BJ (cell line): Measurements from ENCODE around the gene CCKAR. TPM values are rescaled to one million over a fixed set of nuclear protein-coding genes. Genes with fewer than 3 reads are reported as not detected.

Source experiments
- CTCF ChIA-PET: fragments of 350-600 bp; formaldehyde crosslinking; extraction: SDS; loops from one replicate; lab custom pipeline; 2021; ENCODE audit warnings: antibody characterized with exemption, inconsistent platforms; lab: Yijun Ruan, JAX
- POLR2A ChIA-PET: fragments of 300-600 bp; sonication (Branson Sonifier 250); formaldehyde crosslinking; extraction: SDS; loops from one replicate; lab custom pipeline; 2021; ENCODE audit warnings: antibody characterized with exemption; lab: Charles Lee
- DNase-seq: peaks from one replicate; pipeline ENCODE4 v3.0.0-alpha.2; 2011; ENCODE audit warnings: low read depth
- H3K27me3 ChIP-seq: 2 replicates; pipeline ENCODE4 v1.6.0; 2011; ENCODE audit warnings: low read length; ENCODE audit not compliant: control insufficient read depth, insufficient read depth
- H3K36me3 ChIP-seq: 2 replicates; pipeline ENCODE4 v1.5.1; 2011; ENCODE audit warnings: low read length; ENCODE audit not compliant: control insufficient read depth, insufficient read depth
- H3K4me3 ChIP-seq: 2 replicates; pipeline ENCODE4 v1.5.1; 2011; ENCODE audit warnings: low read depth, mild to moderate bottlenecking, control low read depth, low read length
- polyA plus RNA-seq: library from polyadenylated mRNA; depleted of rRNA; stranded (reverse); fragments of >200 nt; gene quantifications from 2 replicates; pipeline ENCODE4 v1.2.3, GENCODE V29; 2011
- TF ChIP-seq, protein P1 (sequence below): IDR thresholded peaks from 2 replicates; pipeline ENCODE4 v1.5.1; 2011; ENCODE audit warnings: low read depth, mild to moderate bottlenecking, control low read depth, inconsistent platforms, low read length, moderate library complexity; ENCODE audit not compliant: insufficient read depth

CCKAR gene
- polyA plus RNA-seq, 1 experiment, result 0.12 TPM

DNA sequence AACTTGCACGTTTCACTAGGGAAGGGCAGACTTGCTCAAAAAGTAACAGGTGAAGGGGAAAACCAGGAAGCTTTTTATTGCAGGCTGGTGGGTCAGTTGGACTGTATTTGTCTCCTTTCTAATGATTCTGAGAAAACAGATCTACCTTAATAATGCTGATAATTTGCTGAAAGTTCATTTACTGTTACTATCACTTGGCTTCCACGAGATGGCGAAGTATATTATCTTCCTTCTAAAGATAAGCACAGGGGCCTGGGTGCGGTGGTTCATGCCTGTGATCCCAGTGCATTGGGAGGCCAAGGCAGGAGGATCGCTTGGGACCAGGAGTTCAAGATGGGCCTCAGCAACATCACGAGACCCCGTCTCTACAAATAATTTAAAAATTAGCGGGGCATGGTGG, 16.4 kb downstream of the CCKAR start:
- ChIA-PET POLR2A (no interaction called here), CTCF (interaction anchor here (1.2 to 1.8 kb wide), 2 partner anchors 10 to 14 kb away, joined by 3 to 5 read pairs; no protein-coding TSS in a partner anchor)
- TF ChIP-seq, protein P1, sequence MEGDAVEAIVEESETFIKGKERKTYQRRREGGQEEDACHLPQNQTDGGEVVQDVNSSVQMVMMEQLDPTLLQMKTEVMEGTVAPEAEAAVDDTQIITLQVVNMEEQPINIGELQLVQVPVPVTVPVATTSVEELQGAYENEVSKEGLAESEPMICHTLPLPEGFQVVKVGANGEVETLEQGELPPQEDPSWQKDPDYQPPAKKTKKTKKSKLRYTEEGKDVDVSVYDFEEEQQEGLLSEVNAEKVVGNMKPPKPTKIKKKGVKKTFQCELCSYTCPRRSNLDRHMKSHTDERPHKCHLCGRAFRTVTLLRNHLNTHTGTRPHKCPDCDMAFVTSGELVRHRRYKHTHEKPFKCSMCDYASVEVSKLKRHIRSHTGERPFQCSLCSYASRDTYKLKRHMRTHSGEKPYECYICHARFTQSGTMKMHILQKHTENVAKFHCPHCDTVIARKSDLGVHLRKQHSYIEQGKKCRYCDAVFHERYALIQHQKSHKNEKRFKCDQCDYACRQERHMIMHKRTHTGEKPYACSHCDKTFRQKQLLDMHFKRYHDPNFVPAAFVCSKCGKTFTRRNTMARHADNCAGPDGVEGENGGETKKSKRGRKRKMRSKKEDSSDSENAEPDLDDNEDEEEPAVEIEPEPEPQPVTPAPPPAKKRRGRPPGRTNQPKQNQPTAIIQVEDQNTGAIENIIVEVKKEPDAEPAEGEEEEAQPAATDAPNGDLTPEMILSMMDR, result no peak
- no peak for DNase-seq
- H3K4me3 ChIP-seq, result no peak overlapping the region
- H3K36me3 ChIP-seq, result no peaks in the 10 kb centered on the region
- H3K27me3 ChIP-seq, result peaks cover 2% of the 10 kb centered on the region; the same call in 1 of the 2 replicates

DNA sequence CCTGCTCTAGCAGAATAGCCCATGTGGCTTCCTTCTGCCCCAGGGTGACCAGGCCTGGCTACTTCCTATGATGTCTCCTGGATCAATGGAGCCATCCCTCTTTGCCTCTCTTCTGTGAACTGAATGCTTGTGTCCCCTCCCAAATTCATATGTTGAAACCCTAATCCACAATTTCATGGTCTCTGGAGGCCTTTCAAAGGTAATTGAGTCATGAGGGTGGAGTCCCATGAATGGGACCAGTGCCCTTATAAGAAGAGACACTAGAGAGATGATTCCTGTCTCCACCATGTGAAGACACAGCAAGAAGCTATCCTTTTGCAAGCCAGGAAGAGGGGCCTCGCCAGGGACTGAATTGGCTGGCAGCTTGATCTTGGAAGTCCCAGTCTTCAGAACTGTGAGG, 18.4 kb downstream of the CCKAR start:
- Histone ChIP-seq H3K27me3 (peaks cover 2% of the 10 kb centered on the region; the same call in 1 of the 2 replicates), H3K4me3 (no peak overlapping the region), H3K36me3 (no peaks in the 10 kb centered on the region)
- DNase-seq, result no peak
- TF ChIP-seq, protein P1, result no peak
- ChIA-PET CTCF (interaction anchor here (1.3 kb wide), 1 partner anchor 10 kb away, joined by 4 read pairs; no protein-coding TSS in a partner anchor), POLR2A (no interaction called here)

DNA sequence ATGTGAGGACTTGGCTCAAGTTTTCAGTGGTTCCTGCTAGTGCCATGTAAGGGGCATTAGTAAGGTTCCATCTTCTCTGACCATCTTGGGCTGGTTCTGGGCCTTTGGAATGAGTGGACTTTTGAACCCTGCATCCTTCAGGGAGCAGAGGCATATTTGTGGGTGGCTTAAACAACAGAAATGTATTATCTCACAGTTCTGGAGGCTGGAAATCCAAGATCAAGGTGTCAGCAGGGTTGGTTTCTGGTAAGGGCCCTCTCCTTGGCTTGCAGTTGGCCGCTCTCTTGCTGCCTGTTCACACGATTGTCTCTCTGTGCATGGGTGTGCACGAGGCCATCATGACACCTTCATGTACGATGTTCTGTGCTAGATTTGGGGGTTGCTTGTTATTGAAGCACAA, 21.3 kb downstream of the CCKAR start:
- Histone ChIP-seq H3K4me3 (no peak overlapping the region), H3K27me3 (peaks cover 2% of the 10 kb centered on the region; the same call in 1 of the 2 replicates), H3K36me3 (no peaks in the 10 kb centered on the region)
- DNase-seq, result no peak
- TF ChIP-seq, protein P1, result no peak
- POLR2A ChIA-PET, result no interaction called here
- CTCF ChIA-PET, result no interaction called here

DNA sequence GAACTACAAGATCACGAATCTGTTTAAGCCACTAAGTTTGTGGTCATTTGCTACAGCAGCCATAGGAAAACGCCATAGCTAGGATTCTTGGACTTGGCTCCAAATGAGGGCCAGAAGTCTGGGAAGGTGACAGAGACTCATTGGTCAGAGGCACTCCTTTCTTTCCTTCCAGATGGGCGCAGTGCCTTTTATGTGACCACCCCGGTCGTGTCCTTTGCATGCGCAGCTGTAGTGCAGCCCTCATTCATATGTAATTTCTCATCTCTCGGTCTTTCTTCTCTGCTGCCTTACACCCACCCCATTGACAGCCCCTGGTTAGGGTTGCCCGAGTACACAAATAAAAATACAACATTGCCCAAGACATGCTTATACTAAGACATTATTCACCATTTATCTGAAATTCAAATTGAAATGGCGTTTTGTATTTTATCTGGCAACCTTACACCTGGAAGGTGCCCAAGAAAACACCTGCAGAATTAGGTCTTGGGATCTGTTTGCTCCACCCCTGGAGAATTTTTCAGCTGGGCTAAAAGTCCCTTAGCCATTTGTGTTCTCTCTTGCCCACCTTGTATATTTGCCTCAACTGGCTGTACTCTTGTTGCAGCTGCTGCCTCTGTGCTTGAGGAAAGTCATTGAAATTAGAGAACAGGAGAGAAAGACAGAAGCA, 21.9 kb downstream of the CCKAR start:
- TF ChIP-seq, protein P1, result no peak
- POLR2A ChIA-PET, result no interaction called here
- Histone ChIP-seq H3K36me3 (no peaks in the 10 kb centered on the region), H3K4me3 (no peak overlapping the region), H3K27me3 (peaks cover 2% of the 10 kb centered on the region; the same call in 1 of the 2 replicates)
- no peak for DNase-seq
- CTCF ChIA-PET, result interaction anchor here (0.7 kb wide), 1 partner anchor 9 kb away, joined by 3 read pairs; no protein-coding TSS in a partner anchor

DNA sequence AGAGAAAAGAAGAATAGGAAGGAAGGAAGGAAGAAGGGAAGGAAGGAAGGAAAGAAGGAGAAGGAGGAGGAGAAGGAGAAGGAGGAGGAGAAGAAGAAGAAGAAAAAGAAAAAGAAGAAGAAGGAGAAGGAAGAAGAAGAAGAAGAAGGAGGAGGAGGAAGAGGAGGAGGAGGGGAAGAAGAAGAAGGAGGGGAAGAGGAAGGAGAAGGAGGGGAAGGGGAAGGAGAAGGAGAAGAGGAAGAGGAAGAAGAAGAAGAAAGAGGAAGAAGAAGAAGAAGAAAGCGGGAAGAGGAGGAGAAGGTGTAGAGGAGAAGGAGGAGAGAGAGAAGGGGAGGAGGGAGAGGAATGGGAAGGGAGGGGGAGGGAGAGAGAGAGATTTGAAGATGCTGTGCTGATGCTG, 22.6 kb downstream of the CCKAR start:
- POLR2A ChIA-PET, result no interaction called here
- DNase-seq, result no peak
- Histone ChIP-seq H3K27me3 (peaks cover 2% of the 10 kb centered on the region), H3K4me3 (no peak overlapping the region), H3K36me3 (no peaks in the 10 kb centered on the region)
- CTCF ChIA-PET, result interaction anchor here (0.7 kb wide), 1 partner anchor 8 kb away, joined by 3 read pairs; no protein-coding TSS in a partner anchor
- TF ChIP-seq, protein P1, result no peak
